ENCODE data around the gene PRKCB.
"Not testable (repeated sequence)": the region's sequence is repeated elsewhere in the genome, so short reads cannot be mapped to it uniquely, and the experiment has no call there.

PRKCB gene

GRCh38 chr16:24087891-24088410 lies 252.2 kb downstream of the PRKCB start:
- DNase-seq (ENCODE audit: low read depth in 2 of 2) = no peak

DNA sequence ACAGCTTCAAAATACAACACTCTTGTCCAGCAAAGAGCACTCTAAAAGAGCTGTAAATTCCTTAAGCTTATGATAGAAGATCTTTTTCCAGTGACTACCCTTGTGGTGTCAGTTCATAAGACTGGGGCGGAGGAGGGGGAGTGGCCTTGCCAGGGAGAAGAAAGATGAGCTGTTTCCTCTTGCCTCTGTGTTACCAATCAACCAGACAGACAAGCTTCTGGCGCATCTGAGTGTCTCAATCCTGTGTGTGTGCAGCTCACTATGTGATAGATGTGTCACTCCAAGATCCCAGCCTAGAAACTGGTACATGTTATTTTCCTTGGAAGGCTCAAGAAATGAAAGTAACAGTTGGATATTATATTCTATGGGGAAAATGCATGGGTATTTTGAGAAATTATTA lies 253.0 kb downstream of the PRKCB start:
- DNase-seq (ENCODE audit: low read depth in 2 of 2) = no peak

- DNase-seq (ENCODE audit: low read depth in 2 of 2) = no peak
These were observed 255.3 kb downstream of the PRKCB start for GRCh38 chr16:24091125-24091524.

DNA sequence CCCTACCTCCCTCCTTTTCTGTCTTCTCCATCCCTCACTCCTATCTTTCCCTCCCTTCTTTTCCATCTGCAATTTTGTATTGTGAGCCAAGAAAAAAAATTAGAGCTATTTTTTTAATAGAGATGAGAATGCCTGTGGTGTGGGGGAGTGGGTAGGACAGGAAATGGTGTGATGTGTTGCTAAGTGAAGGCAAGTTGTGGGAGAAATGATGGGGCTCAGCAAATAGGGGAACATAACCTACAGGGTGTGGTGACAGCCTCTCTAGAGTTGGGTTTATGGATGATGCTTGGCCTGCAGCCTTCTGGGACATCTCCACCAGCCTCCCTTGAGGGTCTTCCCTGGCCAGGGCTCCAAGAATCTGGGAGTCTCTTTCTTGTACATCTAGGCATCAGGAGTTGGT lies 257.3 kb downstream of the PRKCB start:
- no peak for DNase-seq (ENCODE audit: low read depth in 2 of 2)

GRCh38 chr16:24094660-24095059 lies 258.9 kb downstream of the PRKCB start:
- no peak for DNase-seq (ENCODE audit: low read depth in 2 of 2)

- no peak for DNase-seq (ENCODE audit: low read depth in 2 of 2)
These were observed 263.1 kb downstream of the PRKCB start for GRCh38 chr16:24098896-24099295.

DNA sequence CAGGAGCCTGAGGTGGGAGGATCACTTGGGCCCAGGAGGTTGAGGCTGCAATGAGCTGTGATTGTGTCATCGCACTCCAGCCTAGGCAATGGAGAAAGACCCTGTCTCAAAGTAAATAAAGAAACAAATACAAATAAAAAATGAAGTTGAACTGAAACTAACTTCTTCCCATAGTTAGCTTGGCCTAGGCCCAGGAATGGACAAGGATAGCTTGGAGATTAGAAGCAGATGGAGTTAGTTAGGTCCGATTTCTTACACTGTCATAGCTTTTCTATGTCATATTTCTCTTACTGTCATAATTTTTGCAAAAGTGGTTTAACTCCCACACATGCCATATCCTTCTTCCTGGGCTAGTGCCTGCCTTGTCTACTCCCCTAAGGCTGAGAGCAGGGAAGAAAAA lies 265.6 kb downstream of the PRKCB start:
- no peak for DNase-seq (ENCODE audit: low read depth in 2 of 2)

- no peak for DNase-seq (ENCODE audit: low read depth in 2 of 2)
These were observed 266.5 kb downstream of the PRKCB start for GRCh38 chr16:24102209-24102660.

- DNase-seq (ENCODE audit: low read depth in 2 of 2) = not testable (repeated sequence)
These were observed 269.7 kb downstream of the PRKCB start for GRCh38 chr16:24105471-24105870.

DNA sequence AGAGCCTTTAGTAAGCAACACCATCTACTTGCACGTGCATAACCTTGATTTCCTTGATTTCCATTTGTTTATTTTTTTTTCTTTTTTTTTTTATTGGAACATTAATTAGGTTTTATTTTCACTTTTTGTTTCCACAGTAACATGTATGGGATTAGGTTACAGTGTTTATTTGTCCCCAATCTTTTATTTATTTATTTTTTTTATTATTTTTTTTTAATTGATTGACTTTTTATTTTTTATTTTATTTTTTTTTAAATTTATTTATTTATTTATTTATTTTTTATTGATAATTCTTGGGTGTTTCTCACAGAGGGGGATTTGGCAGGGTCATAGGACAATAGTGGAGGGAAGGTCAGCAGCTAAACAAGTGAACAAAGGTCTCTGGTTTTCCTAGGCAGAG lies 272.3 kb downstream of the PRKCB start:
- DNase-seq (ENCODE audit: low read depth in 2 of 2) = not testable (repeated sequence)

DNA sequence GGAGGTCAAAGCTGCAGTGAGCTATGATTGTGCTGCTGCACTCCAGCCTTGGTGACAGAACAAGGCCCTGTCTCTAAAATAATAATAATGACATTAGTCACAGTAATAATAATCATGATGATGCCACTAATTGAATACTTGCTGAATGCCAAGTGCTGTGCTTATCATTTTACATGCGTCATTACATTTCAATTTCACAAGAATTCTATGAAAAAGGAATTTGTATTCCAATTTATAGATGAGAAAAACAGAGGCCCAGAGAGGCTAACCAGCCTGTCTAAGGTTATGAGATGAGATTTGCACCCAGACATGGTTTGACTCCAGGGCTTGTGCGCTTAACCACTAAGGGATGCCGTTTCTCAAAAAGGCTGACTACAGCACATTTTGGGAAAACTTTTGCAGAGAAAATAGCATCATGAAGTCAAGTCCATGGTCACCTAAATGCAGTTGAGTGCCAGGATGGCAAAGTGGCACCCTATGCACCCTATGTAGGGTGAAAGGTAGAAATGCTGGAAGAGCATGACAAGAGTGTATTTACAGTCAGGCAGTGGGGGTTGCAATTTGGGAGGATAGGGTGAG lies 276.0 kb downstream of the PRKCB start:
- no peak for DNase-seq (ENCODE audit: low read depth in 2 of 2)

DNA sequence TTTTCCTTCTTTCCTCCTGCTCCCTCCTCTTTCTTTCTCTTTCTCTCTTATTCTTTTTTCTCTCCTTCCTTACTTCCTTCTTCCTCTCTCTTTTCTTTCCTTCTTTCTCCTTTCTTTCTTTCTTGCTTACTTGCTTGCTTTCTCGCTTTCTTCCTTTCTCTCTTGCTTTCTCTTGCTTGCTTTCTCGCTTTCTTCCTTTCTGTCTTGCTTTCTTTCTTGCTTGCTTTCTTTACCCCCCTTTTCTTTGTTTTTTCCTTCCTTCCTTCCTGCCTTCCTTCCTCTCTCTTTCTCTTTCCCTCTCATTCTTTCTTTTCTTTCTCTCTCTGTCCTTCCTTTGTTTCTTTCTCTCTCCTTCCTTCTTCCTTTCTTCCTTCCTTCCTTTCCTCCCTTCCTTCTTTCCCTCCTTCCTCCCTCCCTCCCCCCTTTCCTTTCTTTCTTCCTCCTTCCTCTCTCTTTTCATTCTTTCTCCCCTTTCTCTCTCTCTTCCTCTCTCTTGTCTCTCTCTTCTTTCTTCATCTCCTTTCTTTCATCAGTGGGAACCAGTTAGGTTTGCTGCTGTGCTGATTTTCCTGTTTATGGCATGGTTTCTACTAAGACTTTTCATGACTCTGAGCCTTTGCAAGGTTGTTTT lies 277.4 kb downstream of the PRKCB start:
- DNase-seq (ENCODE audit: low read depth in 2 of 2) = no peak

DNA sequence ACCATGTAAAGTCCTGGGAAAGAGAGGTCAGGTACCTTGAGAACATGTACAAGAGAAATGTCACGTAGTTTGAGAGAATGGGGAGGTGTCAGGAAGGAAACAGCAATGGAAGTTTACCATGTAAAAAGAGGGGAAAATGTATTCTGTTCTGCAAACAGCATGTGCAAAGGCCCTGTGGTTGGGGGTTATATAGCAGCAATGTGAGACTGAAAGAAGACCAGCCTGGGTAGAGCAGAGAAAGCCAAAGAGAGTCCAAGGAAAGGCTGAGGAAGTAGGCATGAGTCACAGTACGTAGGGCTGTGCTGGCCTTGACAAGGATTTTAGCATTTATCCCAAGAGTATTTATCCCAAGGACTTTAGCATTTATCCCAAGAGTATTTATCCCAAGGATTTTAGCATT lies 279.1 kb downstream of the PRKCB start:
- DNase-seq (ENCODE audit: low read depth in 2 of 2) = no peak

- DNase-seq (ENCODE audit: low read depth in 2 of 2) = no peak
These were observed 280.4 kb downstream of the PRKCB start for GRCh38 chr16:24116046-24116776.

DNA sequence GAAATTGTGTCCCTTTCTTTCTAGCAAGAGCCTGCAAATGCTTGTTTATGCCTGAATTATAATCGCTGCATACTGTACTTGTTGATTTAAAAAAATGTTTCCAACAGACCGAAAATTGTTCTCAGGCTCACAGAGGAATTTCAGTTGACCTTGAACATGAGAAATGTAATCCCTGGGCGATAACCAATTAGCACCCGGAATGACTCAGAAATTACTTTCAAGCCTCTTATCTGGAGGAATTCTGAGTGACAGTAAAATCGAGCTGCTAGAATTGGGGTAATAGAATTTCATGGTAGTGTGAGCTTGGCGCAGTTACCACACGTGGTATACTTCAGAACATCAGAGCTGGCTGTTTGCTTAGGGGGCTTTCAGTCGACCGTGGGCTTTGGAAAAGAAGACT lies 281.2 kb downstream of the PRKCB start:
- DNase-seq (ENCODE audit: low read depth in 2 of 2) = no peak

GRCh38 chr16:24117680-24118079 lies 281.9 kb downstream of the PRKCB start:
- no peak for DNase-seq (ENCODE audit: low read depth in 2 of 2)

DNA sequence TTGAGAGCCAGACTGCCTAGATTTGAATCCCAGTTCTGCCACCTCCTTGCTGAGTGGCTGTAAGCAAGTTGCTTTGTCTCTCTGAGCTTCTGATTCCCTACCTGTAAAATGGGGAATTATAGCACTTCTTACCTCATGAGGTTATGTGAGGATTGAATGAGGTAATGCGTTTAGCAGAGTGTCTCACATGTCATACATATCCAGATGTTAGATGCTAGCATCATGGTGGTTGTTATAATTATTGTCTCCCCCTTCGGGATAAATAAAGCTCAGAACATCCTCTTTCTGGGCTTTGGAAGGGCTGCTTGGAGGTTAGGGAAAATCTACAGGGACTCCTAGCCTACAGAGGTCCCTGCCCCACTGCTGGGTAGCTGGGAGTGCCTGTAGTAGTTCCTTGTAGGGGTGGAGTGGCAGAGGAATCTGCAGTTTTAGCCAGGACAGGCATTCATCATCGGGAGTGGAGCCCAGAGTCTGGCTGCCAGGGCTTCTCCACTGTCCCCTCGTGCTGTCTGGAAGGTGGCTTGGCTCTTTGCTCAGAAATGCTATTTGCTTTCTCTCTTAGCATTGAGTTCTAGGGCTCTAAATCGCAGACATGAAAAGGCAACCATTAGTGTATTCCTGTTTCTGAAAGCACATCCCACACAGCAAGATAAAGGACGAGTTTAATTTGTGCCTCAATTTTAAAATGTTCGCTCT lies 282.5 kb downstream of the PRKCB start:
- no peak for DNase-seq (ENCODE audit: low read depth in 2 of 2)

DNA sequence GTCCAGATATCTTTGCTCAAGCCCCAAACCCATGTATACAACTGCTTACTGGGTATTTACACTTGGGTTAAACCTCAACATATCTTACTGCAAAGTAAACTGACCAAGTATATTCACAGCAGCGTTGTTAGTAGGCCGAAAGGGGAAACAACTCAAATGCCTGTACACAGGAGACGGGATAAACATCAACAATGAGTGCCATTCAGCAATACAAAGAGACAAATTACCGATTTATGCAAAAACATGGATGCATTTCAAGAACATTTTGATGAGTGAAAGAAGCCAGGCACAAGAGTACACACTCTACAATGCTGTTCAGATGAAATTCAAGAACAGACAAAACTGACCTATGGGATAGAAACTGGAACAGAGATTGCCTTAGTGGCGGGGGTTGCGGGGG lies 284.0 kb downstream of the PRKCB start:
- no peak for DNase-seq (ENCODE audit: low read depth in 2 of 2)

- no peak for DNase-seq (ENCODE audit: low read depth in 2 of 2)
These were observed 287.5 kb downstream of the PRKCB start for GRCh38 chr16:24123275-24123674.

DNA sequence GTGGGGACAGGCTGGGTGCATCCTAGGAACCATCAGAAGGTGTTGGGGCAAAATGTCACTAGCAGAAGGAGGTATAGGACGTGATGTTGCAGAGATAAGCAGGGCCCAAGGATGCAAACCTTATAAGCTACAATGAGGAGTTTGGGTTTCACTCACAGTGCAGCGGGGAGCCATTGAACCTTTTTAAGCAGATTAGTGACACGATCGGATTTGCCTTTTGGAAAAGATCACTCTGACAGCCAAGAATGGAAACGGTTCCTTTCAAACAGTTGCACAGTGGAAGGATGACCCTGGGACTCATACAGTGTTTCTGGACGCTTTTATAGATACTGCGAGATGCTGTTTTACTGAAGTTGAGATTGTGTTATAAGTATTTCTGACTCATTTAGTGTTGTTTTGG lies 288.5 kb downstream of the PRKCB start:
- DNase-seq (ENCODE audit: low read depth in 2 of 2) = no peak

DNA sequence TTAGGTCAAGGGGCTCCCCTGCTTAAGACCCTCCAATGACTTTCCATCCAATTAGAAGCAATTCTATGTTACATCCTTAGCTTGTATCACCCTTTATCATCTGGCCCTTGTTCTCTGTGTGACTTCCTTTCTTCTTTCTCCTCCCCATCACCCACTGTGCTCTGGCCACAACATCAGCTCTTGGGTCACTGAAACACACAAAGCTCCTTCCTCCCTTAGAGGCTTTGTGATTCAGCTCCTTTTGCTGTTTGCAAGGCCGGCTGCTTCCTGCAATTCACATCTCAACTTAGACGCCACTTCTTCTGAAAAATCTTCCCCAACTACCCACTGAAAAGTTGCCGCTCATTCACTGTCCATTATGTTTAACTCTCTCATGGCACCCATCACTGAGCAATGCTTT lies 289.4 kb downstream of the PRKCB start:
- DNase-seq (ENCODE audit: low read depth in 2 of 2) = no peak

- DNase-seq (ENCODE audit: low read depth in 2 of 2) = no peak
These were observed 293.7 kb downstream of the PRKCB start for GRCh38 chr16:24129412-24129918.
